Measurements from ENCODE around the gene NEGR1.

DNA sequence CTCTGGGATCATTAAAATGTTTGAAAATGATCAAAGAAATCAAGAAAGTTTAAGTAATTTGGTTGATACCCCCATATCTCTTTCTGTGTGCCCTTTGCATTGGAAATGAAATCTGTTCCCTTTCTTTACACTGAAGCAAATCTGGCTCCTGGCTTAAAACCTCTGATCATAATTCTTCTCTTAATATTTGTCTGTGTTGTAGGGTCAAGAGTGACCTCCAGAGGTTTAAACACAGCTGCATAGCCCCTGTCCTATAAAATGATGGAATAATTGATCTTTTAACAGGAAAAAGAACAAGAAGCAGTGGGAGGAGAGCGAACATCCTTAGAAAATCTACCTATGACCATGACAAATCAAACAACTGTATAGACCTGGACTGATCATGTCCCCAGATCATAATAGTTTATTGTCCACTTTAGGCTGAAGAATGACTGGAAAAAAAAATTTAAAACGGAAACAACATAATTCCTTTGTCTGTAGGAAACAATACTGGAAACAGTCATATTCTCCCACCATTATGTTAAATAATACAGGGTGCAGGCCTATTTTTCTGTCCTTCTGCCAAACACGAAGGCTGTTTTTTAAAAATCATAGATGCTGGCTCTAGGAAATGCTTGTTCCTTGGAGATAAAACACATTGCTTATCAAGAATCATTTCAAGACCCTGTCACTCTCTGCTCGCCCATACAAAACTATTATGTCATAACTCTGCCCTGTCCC is 184.3 kb downstream of the NEGR1 start:
- TF ChIP-seq TAF1 (IDR thresholded peaks at IDR 0.05; ENCODE audit: control insufficient read depth, extremely low read depth, insufficient read depth, low read length, severe bottlenecking): no peak
- no peak for TF ChIP-seq ZNF436 (CRISPR knock-in tag; IDR thresholded peaks at IDR 0.05)
- TF ChIP-seq POLR2A (conservative IDR thresholded peaks at IDR 0.05): no peak
